GM21529 (cell line): ENCODE results near the gene CNOT3.

Source experiments
- ATAC-seq: cut with Tn5 transposase; IDR thresholded peaks from one replicate; pipeline ENCODE4 v1.9.1; 2021; ENCODE audit not compliant: unreplicated experiment

CNOT3 gene

DNA sequence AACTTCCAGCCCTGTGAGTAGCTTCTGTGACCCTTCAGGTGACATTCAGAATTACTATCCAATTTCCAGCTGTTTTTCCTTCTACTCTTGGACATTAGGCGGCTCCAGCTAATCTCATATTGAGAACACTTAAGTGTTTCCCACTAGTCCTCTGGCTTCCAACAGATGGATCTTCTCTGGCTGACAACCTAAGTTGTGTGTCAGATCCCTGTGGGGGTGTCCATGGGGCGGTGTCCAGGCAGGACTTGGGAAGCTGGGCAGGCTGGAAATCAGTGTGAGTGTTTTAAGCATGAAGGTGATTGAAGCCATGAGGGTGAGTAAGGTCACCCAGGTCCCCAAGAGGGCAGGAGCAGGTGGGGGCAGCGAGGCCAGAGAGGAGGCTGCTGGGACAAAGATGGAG lies 10.1 kb downstream of the CNOT3 start:
- ATAC-seq = no peak

DNA sequence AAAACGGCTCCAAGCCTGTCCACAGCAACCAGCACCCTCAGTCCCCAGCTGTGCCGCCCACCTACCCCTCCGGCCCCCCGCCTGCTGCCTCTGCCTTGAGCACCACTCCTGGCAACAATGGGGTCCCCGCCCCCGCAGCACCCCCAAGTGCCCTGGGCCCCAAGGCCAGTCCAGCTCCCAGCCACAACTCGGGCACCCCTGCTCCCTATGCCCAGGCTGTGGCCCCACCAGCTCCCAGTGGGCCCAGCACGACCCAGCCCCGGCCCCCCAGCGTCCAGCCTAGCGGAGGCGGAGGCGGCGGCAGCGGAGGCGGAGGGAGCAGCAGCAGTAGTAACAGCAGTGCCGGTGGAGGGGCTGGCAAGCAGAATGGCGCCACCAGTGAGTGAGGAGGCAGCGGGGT lies 10.6 kb downstream of the CNOT3 start:
- ATAC-seq = no peak

DNA sequence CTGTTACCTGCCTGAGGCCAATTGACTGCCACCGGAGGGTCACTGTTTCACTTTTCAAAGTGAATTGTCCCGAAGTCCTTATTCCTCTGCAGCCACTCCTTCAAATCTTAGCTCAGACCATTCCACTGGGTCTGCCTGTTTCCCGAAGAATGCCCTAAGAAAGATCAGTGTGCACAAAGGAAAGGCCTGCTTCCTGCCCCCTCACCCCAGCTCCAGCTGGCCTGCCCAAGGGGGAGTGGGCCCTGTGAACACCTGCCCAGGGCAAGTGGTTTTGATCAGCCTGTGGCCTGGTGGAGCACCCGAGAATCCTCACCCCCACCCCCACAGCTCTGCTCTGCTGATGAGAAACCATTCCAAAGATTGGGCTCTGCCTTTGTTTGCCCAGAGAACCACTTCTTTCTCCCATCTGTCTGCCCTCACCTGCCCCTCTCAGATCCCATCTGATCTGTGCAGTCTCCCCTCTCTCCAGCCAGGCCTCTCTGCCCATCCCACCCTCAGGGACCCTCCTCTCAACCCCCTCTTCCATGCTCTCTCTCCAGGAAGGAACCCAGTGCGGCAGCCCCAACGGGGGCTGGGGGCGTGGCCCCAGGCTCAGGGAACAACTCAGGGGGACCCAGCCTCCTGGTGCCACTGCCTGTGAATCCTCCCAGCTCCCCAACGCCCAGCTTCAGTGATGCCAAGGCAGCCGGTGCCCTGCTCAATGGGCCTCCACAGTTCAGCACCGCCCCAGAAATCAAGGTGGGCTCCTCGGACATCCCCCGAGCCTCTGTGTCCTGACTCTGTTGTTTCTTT lies 11.7 kb downstream of the CNOT3 start:
- no peak for ATAC-seq

DNA sequence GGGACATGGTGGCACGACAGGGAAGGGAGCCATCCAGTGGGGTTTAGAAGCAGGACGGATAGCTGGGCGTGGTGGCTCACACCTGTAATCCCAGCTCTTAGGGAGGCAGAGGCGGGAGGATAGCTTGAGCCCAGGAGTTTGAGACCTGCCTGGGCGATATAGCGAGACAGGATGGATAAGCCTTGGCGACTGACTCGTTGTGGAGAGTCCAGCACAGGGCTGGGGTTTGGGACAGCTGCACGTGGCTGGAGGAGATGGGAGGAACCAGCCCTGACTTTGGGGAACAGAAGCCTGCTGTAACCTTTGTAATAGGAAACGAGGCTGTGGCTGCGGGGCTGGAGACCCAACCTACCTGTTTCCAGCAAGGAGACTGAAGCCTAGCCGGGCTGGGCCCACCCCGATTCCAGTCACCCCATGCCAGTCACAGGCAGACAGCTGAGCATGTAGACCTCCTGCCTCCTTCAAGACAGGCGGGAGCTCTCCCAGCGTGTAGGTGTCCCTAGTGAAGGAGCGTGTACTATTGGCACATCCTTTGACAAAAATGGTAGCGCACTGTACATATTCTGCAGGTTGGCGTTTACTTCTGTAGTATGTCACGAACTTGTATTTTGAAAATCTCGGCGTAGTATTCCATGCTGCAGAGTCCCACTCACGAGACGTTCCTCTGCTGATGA lies 13.9 kb downstream of the CNOT3 start:
- no peak for ATAC-seq

DNA sequence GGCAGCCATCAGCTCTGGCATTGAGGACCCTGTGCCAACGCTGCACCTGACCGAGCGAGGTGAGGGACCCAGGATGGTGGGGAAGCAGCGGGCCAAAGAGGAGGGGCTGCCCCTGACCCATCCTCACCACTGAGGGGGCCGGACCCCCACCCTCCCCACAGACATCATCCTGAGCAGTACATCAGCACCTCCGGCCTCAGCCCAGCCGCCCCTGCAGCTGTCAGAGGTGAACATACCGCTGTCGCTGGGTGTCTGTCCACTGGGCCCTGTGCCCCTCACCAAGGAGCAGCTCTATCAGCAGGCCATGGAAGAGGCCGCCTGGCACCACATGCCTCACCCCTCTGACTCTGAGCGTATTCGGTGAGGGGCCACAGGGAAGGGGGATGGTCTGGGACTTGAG lies 14.7 kb downstream of the CNOT3 start:
- no peak for ATAC-seq

DNA sequence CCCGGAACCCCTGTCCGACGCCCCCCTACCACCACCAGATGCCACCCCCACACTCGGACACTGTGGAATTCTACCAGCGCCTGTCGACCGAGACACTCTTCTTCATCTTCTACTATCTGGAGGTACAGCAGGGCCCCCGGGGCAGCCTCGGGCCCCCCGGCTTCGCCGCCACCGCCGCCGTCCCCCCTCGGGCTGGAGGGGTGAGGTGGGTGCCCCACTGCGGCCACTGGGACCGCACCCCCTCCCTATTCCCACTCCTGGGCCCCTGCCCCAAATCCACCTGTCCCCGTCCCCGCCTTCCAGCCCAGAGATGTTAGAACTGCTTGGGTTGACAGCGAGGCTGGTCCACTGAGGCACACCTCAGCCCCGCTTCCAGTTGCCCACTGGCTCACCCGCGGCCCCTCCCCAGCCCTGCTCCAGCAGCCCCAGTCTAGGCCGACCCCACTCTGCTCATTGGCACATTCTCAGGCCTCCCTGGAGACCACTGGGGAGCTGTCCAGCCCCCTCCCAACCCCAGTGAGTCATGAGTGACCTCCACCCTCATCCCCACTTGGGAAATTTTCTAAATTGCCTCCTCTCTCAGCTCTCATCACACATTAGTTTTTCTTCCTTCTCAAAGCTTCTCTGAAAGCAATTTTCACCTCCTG lies 15.4 kb downstream of the CNOT3 start:
- ATAC-seq = no peak

DNA sequence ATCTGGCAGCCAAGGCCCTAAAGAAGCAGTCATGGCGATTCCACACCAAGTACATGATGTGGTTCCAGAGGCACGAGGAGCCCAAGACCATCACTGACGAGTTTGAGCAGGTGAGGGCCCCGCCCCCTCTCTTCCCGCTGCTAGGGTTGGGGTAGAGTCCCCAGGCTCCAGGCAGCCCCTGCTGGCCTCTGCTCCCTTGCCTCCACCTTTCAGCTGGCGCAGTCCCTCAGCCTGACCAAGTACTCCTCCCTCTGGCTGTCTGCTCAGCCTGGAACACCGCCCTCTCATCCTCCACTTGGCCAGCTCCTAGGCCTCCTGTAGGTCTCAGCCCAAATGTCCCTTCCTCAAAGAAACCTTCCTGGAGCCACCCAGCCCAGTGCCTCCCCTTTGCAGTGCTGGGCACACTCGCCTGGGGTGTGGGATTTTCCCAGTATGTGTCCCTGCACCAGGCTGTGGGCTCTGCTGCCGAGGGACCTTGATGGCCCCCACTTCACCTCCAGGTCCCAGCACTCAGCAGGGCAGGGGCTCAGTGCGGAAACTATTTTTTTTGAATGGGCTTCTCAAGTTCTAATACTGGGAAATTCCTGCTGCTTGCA lies 16.3 kb downstream of the CNOT3 start:
- ATAC-seq = no peak

DNA sequence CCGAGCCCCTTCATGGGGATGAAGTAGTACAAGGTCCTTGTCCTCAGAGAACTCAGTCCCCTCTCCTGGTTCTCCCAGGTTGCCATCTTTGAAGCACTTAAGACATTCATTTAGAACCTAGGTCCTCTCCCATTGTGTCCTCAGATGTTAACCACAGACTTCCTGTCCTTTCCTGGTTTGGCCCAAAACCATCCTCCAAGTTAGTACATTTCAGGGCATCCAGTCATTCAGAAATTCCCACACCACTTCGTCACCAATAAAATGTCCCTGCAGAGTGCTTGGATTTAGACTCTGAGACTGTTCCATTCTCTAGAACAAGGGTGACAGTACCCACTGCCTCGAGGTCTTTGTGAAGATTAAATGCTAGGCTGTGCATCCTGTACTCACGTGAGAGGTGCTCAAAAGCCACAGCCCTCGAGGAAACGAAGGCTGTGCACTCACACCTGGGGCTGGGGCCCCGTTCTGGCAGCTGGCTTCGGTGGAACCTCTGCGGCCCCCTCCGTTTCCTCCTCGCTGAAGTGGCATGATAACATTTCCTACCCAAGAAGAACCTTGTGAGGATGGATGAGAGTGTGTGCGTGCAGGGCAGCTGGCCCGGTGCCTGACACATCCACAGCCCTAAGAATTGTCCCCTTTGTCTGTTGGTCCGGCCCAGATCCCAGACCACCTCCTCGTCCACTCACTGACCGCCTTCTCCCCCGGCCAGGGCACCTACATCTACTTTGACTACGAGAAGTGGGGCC lies 17.2 kb downstream of the CNOT3 start:
- ATAC-seq = no peak

DNA sequence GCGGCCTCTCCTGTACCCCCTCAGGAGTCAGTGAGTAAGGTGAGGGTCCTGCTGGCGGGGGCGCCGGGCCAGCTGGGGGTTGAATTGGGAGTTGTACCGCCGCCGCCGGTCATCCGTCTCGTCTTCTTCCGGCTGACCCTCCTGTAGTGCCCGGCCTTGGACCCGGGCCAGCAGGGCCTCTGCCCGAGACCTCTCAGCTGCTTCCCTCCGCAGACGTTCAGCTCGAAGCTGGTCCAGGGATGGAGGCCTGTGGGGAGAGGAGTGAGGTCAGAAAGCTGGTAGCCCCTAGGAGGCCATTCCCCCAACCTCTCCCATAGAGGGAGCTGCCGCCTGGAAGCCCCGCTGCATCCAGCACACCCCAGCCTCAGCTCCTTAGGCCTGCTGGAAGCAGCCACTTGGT lies 18.1 kb downstream of the CNOT3 start:
- ATAC-seq = no peak

DNA sequence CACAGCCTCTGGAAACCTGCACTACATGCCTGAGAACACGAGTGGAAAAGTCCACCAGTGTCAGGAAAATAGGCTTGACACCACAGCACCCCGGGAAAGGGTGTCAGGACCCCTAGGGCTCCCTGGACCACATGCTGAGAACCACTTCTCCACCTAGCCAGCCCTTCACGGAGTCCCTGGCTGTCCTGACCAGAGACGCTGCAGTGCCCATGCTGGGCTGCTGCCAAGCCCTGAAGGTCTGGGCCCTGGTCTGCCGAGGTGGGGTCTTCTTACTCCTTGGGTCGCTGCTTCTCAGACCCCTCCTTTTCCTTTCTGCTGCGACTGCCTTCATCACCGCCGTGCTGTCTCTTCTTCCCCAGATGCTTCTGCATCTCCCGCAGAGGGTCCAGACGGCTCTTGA lies 18.9 kb downstream of the CNOT3 start:
- ATAC-seq = no peak

DNA sequence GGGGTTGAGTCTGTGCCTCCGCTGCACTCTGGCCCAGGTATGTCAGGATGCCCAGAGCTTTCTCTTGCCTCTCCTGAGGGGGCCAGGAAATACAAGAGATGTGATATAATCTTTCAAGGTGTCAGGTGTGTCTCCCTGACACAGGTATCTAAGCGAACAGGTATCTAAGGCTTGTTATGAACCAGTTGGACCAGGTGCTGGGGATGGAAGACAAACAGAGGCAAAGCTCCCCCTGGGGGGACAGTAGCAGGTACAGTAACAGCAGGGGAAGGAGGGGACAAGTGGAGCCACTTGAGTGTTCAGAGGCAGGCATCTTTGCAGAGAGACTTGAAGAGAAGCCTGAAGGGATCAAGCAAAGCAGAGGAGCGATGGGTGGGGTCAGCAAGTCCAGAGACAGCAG lies 19.4 kb downstream of the CNOT3 start:
- ATAC-seq = no peak

DNA sequence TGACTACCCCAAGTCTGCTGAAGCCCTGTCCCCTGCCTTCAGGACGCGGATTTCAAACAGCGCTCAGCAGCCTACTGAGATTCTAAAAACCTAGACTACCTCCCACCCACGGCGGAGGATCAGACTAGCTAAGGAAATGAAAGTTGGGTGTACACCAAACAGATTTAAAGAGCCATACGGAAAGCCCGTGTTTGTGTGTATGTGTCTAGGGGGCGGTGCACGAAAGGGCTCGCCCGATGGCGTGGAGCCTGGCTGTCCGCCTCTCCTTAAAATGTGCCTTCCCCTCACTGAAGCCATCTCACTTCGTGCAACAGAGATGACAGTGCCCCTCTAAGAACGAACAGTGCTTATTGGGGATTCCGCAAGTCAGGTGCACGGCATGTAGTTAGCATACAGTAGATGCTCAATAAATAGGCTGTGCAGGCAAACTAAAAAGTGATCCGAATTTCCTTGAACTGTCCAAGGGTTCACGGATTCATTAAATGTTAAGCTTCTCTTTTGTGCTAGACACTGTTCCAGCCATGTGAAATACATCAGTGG lies 21.3 kb downstream of the CNOT3 start:
- no peak for ATAC-seq

DNA sequence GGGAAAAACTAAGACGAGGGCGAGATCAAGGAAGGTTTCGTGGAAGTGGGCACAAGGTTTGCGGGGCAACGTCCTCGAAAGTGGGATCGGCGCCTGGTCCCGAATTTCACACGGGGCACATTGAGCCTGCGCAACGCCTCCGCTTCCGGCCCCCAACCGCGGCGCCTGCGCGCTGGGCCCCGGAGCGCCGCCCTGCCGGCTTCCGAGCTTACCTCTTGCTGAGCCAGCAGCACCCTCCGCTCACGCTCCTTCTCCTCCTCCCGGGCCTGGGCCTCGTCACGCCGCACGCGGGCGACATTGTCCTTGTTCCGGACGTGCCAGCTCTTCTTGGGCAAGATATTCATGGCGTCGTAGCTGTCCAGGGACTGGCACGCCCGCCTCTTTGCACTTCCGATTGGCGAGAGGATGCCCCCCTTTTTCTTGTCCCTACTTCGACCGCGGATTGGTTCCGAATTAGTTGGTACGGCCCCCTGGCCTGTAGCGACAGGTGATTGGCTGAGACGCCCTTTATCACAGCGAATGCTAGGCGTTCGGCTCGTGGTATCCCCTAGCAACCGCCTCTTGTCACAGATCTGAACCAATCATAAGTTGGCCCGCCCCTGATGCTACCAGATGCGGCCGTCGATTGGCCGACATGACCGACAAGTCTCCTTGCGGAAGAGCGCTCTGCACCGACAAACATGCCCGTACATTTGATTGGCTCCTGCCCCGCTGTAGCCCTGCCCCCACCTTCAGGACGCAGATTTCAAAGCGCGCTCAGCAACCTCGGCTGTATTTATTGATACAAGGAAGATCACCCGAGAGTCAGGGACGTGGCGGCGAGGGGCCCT lies 22.0 kb downstream of the CNOT3 start, which contains the start of gene LENG1:
Gene LENG1 (minus strand): TSS at position 370 of the 830 bp plus-strand sequence. CDS start 26 bp downstream, at position 344.
- ATAC-seq = peak; percentile 91

DNA sequence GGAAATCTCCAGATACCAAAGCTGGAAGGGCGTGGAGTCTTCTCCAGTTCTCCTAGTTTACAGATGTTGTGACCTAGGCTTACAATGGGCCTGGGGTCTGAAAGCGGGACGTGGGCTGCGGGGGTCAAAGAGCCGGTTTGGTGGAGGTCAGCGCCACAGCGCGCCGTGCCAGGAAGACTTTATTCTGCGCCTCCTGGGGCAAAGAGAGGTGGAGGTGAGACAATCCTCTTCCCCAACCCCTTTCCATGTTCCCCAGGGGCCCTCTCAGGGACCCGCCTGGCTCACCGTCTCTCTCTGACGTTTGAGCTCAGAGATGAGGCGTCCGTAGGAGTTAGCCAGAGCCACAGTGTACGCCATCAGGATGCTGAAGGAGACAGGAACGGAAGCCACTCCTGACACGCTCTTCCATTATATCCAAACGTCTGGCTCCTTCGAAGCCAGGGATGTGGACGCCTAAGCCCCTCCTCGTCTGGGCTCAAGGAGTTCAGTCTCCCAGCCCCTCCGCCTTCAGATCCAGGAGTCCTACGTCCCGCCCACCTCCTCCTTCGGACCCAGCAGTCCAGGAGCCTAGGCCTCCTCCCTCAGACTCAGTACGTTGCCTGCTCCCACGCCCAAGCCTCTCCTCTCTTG lies 22.7 kb downstream of the CNOT3 start:
- no peak for ATAC-seq

DNA sequence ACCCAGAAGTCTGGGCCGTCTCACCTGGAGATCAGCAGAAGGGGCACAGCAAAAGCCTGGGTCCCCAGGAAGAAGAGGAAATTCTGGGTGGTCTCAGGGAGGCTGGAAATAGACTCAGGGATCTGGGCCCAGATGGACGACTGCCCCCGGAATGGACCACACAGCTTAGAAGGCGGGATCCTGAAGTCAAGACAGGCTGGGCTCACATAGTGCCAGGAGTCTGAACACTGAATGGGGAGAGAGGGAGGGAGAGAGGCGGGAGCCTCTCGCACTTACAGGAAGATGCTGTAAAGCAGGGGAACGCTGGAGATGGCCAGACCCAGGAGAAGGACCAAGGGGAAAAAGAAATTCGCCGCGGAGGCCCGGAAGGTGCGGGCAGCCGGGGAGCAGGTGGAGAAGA lies 23.3 kb downstream of the CNOT3 start:
- no peak for ATAC-seq

DNA sequence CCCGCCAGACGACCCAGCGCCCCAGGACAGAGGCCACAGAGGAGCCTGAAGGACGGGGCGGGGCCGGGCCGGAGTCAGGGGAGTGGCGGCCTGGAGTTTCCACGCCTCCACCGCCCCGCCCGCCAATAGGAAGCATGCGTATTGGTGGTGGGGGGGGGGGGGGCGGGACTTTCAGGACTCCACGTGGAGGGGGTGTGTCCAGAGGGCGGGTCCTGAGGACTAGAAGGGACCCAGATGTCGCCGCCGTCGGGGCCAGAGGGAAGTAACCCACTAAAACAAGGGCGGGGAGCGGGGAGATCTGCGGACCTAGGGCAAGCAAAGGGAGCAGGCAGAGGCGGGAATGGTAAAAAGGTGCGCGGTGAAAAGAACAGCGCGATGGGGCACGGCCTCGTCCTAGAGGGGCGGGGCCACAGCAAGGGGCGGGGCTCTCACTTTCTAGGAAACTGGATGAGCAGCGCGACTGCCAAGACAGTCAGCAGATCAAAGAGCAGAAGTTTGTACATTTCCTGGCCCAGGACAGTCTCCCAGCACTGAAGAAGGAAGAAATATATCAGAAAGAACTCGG lies 24.8 kb downstream of the CNOT3 start:
- ATAC-seq = no peak

DNA sequence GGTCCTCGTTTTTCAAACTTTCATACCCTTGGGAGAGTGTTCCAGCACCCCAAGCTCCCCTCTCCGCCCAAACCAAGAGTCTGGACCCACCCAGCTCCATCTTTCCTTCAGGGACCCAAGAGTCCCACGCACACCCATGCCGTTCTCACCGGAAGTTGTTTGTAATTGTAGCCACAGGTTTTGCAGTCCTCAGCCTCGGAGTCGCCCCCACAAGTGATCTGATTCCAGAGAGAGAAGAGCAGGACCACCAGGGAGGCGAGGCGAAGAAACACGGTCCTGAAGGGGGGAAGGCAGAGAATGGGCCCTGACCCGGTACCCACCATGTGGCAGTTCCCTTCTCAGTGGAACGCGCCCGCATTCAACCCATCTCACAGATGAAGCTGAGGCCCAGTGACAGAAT lies 25.3 kb downstream of the CNOT3 start:
- no peak for ATAC-seq

DNA sequence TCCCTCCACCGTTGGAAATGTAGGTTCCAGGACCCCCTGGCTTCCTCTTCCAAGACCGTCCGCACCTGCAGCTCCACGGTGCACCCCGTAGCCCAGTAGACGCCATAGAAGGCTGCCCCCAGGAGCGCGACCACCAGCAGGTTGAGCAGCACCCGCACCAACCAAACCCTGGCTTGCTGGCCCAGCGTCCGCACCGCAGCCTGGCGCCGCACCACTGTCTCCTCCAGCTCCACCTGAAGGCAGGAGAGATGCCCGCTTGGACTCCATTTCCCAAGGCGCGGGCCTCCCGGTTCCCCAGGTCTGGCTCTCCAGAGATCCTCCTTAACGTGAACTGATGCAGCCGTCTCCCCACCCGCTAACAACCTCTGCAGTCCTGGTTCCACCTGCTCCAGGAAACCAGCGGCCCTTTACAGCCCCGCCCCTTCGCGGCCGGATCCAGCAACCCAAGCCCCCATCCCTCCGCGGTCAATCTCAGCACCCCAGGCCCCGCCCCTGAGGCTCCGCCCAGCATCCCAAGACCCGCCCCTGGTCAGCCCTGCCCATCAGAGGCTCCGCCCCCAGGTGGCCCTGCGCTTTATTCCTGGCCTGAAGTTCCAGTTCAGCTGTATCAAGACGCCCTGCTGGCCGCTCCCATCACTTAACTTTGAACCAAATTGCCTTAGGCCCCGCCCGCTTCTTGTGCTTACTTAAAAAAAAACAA lies 27.0 kb downstream of the CNOT3 start:
- no peak for ATAC-seq
